AG10803 (cell line): Measurements from ENCODE around the gene SETD3.

Experiments
- DNase-seq: peaks from one replicate; pipeline ENCODE4 v3.0.0; 2010; ENCODE audit warnings: low read depth
- H3K4me3 ChIP-seq: 2 replicates; pipeline ENCODE4 v1.5.1; 2011; ENCODE audit warnings: mild to moderate bottlenecking, low read length, control low read depth
- TF ChIP-seq, protein P1 (sequence below): conservative IDR thresholded peaks from 2 replicates; pipeline ENCODE4 v1.5.1; 2011; ENCODE audit warnings: mild to moderate bottlenecking, low read length, control low read depth, inconsistent platforms

SETD3 gene

DNA sequence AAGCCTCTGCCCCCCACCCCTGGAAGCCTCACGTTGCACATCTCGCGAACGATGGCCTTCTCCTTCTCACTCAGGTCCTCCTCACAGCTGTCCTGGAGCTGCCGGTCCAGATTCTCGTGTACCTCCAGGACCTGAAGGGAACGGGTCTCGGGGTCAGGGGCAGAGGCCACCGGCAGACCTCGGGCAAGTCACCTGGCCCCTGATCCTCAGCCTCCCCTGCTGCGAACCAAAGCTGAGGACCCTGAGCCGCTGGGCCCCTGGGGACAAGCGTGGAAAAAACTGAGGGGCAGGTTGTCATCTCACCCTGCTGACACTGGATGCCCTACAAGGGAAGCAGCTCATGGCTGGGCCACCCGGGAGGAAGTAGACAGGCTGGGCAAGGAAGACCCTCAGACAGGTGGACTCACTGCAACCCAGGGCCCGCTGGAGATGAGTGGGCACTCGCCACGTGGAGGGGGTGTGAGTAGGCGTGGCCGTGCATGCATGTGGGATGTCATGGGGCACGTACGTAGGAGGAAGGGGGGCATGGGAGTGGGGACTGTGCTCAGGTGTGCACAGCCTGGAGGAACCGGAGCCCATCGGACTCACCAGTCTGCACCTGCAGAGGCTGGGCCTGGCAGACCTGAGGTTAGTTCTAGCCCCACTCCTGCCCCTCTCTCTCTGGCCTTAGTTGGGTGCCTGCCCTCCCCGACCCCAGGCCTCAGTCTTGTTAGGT, 35.7 kb upstream of the SETD3 start:
- DNase-seq: no peak
- TF ChIP-seq, protein P1, sequence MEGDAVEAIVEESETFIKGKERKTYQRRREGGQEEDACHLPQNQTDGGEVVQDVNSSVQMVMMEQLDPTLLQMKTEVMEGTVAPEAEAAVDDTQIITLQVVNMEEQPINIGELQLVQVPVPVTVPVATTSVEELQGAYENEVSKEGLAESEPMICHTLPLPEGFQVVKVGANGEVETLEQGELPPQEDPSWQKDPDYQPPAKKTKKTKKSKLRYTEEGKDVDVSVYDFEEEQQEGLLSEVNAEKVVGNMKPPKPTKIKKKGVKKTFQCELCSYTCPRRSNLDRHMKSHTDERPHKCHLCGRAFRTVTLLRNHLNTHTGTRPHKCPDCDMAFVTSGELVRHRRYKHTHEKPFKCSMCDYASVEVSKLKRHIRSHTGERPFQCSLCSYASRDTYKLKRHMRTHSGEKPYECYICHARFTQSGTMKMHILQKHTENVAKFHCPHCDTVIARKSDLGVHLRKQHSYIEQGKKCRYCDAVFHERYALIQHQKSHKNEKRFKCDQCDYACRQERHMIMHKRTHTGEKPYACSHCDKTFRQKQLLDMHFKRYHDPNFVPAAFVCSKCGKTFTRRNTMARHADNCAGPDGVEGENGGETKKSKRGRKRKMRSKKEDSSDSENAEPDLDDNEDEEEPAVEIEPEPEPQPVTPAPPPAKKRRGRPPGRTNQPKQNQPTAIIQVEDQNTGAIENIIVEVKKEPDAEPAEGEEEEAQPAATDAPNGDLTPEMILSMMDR: no peak
- H3K4me3 ChIP-seq: no peak overlapping the region

DNA sequence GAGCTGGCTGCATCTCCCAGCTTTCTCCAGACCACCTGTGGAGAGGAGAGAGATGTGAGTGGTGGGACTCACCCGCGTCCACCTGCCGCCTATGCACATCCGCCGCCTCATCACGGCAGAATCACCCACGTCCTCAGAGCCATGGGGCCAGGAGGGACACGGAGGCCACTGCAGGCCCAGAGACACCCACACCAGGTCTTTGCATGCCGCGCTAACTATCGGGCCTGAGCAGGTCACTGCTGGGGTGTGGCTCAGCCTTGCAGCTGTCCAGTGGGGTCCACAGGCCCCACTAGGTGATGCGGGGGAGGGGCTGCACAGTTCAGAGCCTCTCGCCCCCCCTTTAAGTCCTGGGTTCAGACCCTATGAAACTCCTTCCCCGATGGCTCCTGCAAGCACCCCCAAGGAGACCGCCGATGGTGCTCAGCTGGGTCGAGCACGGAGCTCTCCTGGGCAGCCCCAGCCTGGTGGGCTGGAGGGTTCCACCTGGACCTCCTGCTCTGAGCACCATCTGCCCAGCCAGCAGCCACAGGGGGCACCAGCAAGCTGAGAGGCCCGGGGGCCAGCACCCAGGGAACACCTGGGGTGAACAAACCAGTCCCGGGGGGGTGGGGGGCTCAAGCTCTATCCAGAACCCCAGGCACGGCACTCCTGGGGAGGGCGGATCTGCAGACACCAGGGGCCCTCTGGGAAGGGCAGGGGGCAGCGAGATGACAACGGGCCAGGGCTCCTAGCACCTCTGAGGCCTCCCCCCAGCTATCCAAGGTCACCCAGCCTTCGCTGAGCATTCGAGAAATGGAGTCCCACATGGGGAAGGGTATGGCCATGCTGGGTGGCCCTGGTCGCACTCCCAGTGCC, 34.9 kb upstream of the SETD3 start:
- no peak for DNase-seq
- TF ChIP-seq, protein P1: no peak

DNA sequence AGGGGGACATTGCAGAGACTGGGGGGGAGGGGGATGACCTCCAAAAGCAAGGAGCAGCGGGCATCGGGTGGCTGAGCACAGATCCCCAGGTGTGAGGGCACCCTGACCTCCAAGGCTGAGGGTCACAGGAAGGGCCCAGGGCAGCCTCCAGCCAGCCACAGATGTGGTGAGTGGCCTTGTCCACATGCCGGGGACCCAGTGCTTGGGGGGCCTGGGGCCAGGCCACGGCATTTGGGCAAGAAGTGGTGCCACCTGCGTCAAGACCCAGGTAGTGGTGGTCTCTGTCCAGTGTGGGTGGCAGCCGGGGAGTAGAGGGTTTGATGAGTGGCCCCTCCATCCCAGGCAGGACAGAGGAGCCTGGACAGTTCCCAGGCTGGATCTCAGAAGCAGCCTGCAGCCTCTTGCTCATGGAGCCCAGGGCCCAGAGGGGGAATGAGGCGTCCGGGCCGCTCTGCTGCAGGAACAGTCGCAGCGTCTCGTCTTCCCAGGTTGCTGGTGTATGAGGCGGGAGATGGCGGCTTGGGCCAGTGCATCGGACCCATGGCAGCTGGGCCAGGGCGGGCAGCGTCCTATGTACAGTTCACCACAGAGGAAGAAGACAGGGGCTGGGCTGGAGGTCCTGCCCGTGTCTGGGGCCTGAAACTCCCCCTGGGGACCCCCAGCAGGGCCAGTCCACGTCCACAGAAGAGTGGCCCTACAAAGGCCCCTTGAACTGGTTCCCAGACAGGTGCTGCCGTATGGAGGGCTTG, 34.1 kb upstream of the SETD3 start:
- no peak overlapping the region for H3K4me3 ChIP-seq
- no peak for DNase-seq
- TF ChIP-seq, protein P1: no peak

More for the DNA sequence above, 34.9 kb upstream of the SETD3 start:
- no peak overlapping the region for H3K4me3 ChIP-seq

DNA sequence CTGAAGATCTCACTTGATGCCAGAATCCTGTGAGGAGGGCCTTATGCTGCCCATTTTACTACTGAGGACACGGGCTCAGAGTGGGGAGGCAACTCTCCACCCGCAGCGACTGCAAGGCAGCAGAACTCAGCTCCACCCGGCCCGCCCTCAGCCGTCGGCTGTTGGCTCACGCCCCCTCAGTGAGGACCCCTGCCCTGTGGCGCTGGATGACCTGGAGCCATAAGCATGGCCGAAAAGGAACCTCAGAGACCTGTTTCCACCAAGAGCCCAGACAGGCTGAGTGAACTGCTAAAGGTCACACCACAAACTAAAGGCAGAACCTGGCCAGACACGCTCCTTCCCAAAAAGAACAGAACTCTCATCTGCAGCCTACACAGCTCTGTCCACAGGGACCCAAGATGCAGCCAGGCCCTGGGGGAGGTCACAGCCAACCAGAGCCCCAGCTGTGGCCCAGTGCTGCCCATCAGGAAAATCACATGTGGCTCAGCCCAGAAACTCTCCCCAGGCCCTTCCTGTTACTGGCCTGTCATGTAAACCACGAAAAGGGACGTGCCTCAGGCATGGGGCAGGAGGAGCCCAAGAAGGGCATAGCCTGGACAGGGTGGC, 33.4 kb upstream of the SETD3 start:
- TF ChIP-seq, protein P1: no peak
- no peak for DNase-seq
- no peak overlapping the region for H3K4me3 ChIP-seq

DNA sequence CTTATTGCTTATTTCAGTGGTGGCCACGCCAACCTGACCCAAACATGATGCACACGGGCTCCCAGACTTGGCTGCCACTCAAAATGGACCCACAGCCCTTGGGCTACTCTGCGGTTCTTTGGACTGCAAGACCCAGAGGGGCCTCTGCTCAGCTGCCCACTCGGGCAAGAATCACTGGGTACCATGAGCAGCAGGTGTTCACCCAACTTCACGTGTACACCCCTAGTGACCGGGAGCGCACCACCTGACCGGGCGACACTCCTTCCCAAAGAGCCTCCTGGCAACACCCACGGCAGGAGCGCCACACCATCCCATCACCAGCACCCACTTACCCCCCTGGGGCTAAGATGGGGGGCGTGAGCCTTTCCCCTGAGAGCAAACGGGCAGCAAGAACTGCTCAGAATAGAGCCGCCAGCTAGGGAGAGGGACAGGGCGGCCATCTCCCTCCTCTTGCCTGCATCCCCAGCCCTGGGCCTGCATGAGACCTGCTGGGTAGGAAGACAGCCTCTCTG, 32.6 kb upstream of the SETD3 start:
- no peak for DNase-seq
- TF ChIP-seq, protein P1: no peak
- H3K4me3 ChIP-seq: no peak overlapping the region

- DNase-seq: no peak
- H3K4me3 ChIP-seq: no peak overlapping the region
- TF ChIP-seq, protein P1: no peak
Observed at GRCh38 chr14:99512571-99513182, 32.0 kb upstream of the SETD3 start.
